GM18867 (cell line): Measurements from ENCODE around the gene ZFHX3.

Experiments
- ATAC-seq: cut with Tn5 transposase; IDR thresholded peaks from one replicate; pipeline ENCODE4 v1.9.1; 2021; ENCODE audit warnings: mild to moderate bottlenecking, moderate library complexity; ENCODE audit not compliant: unreplicated experiment

ZFHX3 gene

DNA sequence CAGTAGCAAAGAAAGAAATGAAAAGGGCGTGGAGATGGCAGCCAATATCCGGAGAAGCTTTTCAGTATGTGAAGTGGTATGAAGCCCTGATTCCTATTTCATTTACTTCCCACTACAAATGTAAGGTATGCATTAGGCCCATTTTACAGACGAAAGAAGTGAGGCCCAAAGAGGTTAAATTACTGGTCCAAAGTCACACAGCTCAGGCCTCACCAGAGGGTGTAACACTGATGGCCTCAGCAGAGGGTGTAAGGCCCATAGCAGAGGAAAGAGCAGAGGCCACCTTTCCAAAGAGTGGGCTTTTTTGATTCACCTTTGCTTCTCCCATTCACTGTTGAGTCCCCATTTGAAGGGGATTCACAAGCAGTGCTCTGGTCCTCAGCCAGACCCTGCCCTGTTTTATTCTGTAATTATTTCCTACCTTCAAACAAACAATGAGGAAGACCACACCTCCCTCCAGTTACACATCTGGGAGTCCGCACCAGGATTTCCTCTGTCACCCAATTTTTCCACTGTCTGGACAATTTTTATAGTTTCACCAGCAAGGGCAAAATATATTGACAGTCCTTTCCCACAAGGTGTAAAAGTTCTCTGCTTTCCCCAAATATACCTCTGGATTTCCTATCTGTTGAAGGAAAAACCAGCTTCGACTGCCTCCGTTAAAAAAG lies 7.1 kb downstream of the ZFHX3 start:
- no peak for ATAC-seq

DNA sequence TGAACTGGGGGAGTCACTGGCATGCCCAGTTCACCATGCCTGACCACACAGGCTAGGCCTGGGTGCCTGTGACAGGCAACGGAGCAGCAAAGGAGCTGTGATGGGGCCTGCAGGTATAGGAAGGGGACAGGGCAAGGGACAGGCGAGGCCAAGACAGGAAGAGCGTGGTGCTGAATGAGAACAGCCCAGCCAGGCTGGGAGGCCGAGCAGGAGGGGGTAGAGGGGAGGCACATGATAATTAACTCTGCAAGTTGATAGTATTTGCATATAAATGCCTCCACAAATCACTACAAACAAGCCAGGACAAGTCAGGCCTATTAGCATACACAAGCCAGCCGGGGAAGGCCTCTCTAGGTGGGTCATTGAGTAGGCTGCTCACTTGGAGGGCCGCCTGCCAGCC lies 7.8 kb downstream of the ZFHX3 start:
- ATAC-seq, result no peak

DNA sequence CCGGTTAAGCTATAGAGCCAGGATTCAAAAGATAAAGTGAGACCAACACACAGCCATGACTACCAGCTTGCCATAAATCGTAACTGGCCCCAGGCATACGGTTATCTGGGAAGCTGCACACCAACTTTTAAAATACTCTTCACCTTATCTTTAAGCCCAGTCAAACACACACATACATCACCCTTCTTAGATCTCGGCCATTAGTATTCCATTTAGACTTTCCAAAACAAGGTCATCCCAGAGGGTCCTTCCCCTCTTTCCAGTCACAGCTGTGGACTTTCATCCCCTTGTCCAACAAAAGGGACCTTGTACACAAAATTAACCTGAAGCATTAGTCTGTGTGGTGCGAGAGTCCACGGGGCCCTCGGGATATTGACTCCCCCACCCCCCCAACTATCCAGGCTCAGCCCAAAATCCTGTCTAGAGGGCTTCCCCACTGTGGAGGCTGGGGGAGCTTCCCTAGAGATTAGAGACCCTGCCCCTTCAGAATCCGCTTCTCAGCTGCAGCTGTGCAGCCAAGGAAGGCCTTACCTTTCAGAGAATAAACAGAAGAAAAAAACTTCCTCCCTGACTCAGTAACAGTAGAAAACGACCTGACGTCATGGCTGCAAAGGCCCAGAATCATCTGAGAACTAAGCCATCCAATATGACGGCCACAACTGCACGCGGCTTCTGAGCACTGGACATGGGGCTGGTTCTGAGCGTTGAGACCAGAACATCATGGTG lies 9.9 kb downstream of the ZFHX3 start:
- ATAC-seq, result no peak

DNA sequence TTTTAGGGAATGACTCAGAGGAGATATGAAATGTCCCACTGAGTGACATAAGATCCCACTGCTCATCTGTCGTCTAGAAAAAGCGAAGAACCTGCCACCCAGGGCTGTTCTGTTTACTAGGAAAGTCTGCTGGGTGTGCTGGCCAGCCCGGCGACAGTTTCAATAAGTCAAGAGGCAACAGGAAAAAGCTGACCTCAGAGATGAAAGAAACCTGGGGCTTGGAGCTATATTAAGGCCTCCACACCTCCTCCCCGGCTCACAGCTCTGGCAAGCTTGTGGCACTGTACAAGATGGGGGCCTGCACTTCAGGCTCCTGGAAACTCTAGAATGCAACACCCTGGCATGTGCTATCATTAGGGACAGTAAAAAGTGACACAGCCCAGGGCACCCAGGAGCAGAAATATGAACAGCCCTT lies 10.6 kb downstream of the ZFHX3 start:
- ATAC-seq, result no peak

DNA sequence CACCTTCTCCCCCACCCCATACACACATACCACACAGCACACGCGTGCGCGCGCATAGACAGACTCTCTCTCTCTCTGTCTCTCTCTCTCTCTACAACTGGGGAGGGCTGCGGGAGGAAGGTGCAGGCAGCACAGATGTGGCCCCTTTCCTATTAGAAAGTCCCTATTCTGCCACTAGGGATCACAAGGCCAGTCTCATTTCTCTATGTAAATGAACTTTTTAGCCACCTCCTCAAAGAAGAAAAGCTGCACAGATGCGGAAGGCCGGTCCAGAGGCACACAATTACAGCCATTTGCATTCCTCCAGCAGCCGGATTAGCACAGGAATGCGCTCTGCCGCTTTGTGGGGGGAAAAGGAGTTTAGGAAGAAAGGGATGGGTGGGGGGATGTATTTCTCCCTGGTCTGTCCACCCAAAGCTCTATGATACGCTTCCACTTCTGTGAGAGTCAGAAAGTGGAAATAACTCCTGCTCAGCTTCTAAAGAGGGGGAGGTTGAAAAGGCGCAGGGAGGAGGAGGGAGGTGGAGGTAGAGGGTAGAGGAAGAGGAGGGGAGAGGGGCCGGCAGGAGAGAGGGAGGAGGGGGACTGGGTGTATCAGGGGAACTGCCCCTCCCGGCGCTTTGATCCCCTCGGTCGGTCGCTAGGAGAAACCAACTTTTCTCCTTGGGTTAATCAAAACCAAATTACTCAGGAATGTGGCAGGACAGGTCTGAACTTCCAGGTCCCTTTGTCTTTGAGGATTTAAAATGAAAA lies 11.7 kb downstream of the ZFHX3 start:
- ATAC-seq, result peak; percentile 47

DNA sequence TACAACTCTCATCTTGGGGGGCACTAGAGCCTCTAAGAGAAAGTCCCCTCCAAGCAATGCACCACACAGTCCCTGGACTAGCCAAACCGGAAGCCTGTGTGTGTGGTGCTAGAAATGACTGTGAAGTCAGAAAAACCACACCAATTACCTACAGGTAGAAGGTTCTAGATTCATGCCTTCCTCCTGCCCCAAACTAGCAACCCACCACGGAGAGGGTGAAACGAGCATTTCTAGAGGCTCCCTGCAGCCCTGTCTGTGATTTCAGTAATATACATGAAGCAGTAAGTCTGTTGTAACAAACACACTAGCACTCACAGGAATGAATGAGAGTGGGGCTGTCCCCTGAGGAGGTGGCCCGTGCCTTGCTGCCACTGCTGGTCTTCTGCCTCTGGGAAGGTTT lies 13.6 kb downstream of the ZFHX3 start:
- peak; percentile 63 for ATAC-seq

DNA sequence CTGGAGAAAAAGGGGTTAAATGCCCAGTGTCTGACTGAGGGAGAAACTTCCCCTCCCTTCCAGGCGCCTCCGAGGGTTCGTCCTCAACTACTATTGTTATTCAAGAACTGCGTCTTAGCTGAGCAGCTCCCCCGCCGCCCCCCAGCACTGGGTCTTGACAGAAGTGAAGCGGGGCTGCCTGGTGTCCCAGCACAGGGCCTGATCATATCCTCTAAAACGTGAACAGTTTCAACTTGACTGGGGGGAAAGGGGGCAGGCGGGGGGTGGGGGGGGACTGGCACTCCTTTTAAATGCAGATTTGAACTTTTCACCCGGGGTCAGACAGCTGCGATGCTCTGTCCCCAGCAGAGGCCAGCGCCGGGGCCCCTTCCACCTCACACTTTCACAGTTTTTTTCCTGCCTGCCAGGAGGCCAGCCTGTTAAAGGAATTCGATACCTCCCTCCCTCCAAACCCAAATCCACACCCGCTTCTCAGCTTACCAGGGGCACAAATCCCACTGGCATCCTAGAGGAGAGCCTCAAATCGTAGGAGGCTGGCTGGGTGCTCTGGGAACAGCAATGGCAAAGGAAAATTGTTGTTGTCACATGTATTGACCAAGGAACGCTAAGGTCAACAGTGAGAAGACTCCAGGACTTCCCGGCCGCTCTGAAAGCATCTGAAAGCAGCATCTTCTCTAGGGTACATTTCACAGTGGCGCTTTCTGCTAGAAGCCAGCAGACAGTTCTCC lies 14.5 kb downstream of the ZFHX3 start:
- ATAC-seq, result no peak

DNA sequence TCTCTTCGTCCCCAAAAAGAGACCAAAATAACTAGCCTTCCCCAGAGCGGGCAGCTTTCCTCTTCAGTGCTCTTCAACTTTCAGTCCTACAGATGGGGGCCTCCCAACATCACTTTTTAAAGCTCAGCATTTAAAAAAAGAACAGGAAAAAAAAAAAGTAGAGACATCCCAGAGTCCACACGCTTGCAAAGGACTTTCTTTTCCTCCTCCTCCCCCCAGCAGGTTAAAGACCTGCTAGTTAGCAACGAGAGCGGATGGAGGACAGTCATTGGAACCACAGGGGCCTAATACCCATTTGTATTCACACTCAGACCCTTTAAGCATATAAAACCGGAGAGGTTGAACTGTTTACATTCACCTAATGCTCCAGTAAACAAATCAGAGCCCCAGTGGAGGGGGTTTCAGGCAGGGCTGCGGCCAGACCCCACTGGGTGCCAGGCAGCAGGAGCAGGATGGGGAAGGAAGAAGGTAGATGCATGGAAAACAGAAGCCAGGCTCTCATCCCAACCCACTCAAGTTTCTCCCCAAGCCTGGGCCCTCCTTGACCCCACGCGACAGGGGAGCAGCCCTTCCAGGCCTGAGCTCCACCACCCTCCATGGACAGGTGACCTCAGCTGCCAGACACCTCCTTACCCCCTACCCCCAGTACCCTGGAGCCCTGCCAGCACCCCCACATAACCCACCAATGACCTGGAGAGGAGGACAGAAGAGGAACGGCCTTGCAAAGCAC lies 15.2 kb downstream of the ZFHX3 start:
- no peak for ATAC-seq

DNA sequence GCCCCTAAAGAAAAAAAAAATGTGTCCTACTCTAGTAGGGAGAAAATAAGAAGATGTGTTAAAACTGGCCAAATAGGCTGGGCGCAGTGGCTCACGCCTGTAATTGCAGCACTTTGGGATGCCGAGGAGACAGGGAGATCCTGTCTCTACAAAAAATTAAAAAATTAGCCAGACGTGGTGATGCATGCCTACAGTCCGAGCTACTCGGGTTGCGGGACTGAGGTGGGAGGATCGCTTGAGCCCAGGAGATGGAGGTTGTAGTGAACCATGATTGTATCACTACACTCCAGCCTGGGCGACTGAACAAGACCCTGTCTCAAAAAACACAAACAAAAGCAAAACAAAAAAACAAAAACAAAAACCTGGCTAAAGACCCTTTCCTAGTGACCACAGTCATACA lies 15.9 kb downstream of the ZFHX3 start:
- no peak for ATAC-seq

DNA sequence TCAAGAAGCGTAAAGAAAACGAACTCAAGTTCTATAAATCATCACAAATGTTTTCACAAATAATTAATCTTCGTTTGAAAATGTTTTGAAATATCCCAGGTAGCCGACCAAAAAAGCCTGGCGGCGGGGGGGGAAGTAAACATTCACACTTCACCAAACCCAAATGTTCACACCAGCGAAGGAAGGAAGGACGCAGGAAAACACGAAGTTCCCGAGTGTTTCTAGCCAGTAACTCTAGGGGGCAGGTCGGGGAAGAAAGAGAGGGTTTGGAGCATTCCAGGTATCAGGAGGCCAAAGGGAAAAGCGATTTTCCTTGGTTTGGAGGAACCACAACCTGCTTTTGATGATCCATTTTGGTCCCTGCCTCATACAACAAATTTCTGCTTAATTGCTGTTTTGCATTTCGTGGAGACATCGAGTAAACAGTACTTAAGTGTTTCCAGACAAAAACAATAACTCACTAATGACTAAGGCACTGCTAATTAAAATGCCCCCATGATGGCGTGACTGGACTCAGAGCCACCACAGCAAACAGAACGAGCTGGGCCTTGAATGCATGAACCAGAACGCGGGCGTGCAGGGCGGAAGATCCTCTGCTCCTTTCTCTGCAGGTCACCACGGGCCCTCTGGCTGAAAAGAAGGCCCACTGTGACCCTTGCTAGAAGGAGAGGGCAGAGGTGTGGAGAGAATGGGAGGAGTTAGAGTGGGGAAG lies 16.6 kb downstream of the ZFHX3 start:
- no peak for ATAC-seq

DNA sequence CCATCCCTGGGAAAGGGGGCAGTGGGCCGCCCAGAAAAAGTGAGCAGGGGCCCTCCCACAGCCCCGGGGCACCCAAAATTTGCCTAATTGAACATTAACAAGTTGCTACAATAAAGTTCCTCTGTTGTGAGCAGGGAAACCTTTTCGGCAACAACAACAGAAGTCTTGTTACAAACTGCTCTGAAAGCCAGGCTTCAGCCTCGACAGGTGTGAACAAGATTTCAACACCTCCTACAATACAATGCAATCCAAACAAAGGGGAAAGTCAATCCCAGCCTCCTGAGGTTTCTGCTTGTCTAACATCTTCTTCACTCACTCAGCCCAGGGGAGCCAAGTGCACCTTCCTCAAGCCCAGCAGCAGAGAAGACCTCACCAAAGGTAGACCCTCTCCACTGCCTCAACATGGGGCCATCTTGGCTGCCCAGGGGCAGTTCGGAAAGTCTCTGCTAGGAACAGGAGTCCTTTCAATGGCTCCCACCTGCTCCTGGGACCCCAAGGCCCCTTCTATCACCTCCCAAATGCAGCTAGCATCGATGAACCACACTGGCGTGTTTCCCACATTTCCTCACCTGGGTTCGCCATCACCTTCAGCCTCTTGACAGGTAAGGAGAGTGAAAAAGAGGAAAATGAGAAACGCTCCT lies 19.1 kb downstream of the ZFHX3 start:
- ATAC-seq, result no peak

DNA sequence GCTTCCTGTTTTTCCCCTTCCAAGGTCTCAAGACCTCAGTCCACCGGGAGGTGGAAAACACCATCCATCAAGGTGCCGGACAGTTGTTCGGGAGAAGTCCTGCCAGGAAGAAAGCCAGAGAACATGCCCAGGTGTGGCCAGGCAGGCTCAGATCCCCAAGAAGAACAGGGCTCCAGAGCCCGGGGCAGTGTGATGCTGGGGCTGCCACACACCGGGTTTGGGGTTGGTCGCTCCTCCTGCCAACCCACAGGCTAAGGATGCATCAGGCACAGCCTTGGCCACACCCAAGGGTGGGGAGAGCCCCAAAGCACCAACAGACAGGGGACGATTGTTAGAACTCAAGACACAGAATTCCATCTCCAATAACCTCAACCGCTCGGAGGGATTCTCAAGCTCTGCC lies 19.7 kb downstream of the ZFHX3 start:
- ATAC-seq, result no peak

DNA sequence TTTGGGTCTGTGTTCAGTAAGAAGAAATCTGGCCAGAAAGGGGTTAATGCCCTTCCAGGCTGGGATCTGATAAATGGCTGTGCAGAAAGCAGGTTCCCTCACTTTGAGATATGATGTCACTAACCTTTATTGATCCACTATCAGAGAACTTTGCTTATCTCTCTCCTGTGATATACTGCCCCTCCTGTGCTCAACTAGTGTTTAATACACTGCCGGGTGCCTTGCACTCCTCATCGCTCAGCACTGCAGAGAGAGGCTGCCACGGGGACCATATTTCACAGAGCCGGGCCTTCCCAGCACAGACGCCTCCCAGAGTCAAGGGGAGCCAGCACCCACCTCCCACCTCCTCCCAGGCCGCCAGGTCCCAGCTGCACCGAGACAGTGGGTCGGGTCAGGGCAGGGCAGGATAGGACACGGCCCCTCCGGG lies 20.2 kb downstream of the ZFHX3 start:
- ATAC-seq, result no peak

DNA sequence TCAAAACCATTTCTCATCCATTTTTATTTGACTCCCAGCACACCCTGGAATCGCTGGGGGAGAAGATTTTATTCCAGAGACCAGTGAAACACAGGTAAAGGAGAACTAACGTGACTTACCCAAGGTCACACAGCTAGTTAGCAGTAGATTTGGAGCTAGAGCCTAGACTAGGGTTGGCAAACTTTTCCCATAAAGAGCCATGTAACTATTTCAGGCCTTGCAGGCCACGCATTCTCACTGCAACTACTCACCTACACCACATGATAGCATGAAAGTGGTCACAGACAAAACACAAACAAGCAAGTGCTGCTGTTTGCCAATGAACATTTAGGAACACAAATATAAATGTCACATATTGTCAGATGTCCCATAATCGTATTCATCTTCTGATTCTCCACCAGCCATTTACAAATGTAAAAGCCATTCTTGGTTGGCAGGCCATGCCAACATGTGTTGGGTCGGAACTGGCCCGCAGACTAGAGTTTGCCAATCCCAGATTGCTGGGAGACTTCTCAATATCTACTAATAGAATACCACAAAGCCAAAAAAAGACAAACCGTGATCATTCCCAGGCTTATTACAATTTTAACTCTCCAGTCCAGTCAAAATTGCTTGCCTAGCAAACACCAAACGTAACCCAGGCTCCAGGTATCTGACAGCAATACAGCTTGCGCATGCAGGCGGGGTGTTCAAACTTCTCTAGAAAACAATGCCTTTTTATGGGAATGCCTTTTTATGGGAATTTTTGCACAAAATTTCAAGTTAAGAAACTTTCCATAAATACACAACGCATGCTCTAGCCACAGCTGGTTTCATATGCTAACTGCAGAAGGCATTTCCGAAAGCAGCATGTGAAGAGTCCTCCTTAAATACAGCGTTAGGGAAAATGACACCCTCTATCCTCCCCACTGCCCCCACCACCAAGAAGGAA lies 20.9 kb downstream of the ZFHX3 start:
- no peak for ATAC-seq

DNA sequence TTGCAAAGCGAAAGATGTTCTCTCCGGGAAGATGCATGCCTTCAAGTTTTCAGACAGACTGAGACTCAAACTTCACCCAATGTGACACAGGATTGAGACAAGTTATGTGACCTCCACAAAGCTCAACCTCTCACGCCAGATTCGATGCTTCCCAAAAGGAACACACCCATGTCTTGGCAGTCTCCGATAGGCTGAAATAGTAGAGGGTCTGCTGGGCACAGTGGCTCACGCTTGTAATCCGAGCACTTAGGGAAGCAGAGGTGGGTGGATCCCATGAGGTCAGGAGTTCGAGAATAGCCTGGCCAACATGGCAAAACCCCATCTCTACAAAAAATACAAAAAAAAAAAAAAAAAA lies 22.1 kb downstream of the ZFHX3 start:
- no peak for ATAC-seq

DNA sequence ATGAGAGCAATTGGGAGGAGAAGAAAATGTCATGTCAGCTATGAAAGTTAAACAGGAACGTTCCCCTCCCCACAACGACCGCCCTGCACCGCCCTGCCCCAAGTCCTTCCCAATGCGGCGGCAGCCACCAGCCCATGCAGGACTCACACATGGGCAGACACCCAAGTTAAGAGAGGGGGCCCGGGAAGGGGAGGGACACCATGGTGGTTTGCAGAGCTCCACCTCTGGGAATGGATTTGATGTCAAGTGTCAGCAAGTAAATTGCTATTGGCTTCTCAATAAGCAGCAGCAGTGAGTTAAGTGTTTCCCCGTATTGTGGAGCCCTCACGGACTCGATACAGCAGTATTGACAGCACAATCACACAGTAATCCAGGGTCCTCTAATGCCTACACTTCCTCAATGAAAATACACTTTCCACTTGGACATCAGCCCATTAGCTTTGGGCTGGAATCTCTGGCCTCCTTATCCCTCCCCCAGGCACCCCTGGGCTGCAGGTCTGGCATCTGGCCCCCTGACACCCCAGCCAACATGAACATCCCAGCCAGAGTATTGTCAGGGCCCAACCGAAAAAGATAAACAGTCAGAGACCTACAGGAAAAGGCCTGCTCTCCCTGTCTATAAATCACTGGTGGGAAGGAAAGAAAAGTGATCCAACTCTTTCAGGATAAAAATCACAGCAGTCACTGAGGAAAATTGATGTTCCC lies 22.6 kb downstream of the ZFHX3 start:
- no peak for ATAC-seq

DNA sequence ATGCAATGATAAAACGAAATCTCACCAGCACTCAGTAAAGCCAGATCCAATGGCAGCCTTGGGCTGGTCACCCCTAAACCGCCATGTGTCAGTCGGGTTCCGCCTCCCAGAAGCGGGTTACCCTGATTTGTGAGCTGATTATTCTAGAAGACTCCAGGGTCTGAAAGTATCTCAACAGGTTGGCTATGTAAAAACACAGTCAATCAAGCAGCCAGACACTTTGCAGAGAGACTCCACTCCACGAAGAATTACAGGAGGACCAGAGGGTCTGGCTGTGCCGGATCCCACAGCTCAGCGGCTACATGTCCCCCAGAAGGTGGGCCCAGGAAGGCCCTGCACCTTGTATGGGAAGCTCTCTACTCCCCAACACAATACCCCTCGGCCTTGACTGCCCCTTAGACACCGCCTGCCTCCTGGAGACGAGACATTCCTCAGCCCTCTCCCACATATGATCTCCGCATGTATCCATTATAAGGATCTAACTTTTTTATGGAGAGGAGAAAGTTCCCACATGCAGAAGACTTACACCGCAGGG lies 23.3 kb downstream of the ZFHX3 start:
- ATAC-seq, result no peak
